LHCN-M2 (cell line): Measurements from ENCODE around the gene YES1. TPM values are rescaled to one million over a fixed set of nuclear protein-coding genes. Genes with fewer than 3 reads are reported as not detected.
A peak's percentile ranks its signal among the peaks of the same experiment; 100 is the strongest.
"Not testable (repeated sequence)": the region's sequence is repeated elsewhere in the genome, so short reads cannot be mapped to it uniquely, and the experiment has no call there.

Experiments
- DNase-seq: peaks from one replicate; pipeline ENCODE4 v3.0.0-alpha.2; 2012; ENCODE audit warnings: low read depth
- total RNA-seq: library from RNA; depleted of rRNA; stranded (reverse); fragments of >200 nt; gene quantifications from 2 replicates; pipeline ENCODE4 v1.2.3, GENCODE V29; 2014

YES1 gene
- total RNA-seq, 1 experiment from 2014 or later: 124 TPM

DNA sequence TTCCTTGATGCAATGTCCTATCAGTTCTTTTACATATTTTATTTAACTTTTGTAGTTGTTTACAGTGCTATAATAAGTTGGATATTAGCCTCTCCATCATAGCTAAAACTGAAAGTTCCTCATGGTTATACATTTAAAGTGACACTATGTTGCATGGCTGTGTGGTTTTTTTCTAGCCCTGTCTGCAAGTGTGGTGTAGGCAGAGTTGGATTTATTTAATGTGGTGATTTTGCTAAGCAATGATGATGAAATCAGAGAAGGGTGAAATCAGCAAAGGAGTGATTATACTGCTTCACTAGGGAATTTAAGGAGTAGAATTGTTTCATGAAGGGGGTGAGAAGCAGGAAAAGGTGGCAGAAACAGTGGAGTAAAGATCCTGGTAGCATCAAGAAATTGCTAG is 81.3 kb downstream of the YES1 start:
- no peak for DNase-seq

DNA sequence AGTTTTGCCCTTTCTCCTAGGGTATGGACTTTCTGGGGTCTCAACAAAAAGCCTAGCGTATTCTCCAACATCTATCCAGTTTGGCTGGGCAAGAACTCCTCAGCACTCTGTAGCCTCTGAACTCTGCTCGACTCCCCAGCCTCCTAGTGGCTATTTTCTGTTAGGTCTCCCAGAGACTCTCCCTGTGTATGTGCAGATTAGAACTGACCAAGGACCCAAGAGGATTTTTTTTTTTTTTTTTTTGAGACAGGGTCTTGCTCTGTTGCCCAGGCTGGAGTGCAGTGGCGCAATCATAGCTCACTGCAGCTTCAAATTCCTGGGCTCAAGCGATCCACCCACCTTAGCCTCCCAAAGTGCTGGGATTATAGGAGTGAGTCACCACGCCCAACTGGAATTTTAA is 81.9 kb downstream of the YES1 start:
- DNase-seq: not testable (repeated sequence)

DNA sequence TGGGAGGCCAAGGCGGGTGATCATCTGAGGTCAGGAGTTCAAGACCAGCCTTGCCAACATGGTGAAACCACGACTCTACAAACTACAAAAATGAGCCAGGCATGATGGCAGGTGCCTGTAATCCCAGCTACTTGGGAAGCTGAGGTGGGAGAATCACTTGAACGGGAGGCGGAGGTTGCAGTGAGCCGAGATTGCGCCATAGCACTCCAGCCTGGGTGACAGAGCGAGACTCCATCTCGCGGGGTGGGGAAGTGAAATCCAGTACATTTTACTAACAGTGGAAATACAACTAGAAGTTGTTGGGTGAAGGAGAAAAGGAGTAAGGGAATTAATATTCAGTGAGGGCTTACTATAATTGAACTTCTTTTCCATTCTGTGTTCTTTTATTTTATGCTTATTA is 86.4 kb downstream of the YES1 start:
- DNase-seq: no peak

DNA sequence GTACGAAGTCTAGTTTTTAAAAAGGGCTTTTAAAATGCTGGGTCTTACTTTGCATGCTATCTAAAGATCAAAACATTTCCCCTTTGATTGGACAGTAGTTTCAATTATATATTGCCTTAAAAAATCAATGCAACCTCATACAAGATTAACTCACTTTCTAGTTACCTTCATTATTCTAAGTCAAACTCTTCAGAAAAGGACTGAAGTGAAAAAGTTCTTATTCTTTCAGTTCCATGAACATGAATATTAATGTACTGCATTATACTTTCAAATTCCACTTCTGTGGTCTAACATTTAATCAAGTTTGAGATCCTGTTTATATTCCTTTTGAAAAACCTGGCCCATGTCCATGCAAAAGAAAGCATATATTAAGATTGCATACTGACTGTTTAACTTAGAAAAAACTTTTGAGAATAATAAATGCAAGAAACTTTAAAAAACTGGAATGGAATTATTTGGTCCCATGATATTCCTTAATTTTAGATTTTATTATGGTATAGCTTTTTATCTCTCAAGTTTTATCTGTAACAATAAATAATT is 88.4 kb downstream of the YES1 start:
- no peak for DNase-seq

DNA sequence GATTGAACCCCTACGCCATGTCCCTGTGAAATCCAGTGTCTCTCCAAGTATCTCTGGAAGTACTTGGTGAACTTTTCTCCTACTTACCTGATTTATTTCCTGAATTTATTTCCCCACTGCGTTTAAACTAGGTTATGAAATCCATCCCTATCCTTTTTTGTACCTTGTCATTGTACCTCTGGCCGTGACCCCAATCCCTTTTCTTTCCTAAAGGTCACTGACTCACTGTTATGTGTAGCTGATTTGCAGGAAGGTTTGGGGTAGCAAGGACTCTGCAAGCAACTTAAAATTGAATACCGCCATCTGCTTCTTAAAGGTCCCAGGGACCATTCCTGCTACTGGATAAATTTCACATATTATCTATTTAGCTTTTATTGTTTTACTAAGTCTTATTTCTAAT is 95.0 kb downstream of the YES1 start:
- no peak for DNase-seq

DNA sequence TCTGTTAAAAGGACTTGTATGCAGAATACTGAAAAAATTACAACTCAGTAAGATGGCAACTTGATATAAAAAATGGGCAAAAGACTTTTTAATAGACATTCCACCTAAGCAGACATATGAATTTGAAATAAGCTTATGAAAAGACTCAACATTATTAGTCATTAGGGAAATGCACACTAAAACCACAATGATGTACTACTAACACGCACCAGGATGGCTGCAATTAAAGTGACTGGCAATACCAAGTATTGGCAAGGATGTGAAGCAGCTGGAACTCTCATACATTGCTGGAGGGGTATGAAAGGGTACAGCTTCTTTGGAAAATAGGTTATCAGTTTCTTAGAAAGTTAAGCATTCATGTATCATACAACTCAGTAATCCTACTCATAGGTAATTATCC is 96.4 kb downstream of the YES1 start:
- peak; percentile 94 for DNase-seq

DNA sequence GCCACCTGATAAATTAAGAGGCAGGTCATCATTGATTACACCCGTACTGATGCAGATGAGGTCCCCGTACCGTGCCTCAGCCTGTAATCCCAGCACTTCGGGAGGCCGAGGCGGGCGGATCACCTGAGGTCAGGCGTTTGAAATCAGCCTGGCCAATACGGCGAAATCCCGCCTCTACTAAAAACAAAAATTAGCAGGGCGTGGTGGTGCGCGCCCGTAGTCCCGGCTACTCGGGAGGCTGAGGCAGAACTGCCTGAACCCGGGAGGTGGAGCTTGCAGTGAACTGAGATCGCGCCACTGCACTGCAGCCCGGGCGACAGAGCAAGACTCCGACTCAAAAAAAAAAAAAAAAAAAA is 98.9 kb downstream of the YES1 start:
- DNase-seq: no peak

DNA sequence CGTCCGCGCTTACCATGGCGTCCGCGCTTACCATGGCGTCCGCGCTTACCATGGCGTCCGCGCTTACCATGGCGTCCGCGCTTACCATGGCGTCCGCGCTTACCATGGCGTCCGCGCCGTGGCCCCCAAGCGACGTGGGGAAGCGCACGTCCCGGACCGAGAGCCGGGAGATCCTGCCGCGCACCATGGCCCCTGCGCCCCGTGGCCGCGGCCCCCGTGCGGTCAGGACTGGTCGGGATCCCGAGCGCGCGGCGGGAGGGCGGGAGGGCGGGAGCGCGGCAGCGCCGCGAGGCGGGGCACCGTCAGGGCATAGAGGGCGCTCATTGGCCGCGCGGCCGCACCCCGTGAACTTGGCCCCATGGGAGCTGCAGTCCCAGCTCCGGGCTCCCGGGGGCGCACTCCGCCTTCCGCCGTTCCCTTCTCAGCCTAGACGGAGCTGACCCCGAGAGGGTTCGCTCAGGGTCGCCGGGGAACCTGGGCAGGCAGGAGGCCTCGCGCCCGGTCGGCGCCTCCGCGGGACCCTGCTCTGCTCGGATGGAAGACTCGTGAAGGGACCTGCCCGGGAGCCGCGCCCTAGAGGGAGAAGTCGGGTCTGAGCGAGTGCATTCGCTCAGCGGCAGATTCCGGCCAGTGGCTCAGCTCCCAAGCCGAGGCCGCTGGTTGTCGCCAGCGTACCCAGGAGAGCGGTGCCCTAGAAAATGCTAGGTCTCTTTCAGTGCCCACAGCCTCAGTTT is 99.5 kb downstream of the YES1 start, which contains the start of gene ENOSF1:
Gene ENOSF1 (minus strand): TSS at position 230 of the 734 bp plus-strand sequence. CDS start 43 bp downstream, at position 187.
- DNase-seq: peak; percentile 65

DNA sequence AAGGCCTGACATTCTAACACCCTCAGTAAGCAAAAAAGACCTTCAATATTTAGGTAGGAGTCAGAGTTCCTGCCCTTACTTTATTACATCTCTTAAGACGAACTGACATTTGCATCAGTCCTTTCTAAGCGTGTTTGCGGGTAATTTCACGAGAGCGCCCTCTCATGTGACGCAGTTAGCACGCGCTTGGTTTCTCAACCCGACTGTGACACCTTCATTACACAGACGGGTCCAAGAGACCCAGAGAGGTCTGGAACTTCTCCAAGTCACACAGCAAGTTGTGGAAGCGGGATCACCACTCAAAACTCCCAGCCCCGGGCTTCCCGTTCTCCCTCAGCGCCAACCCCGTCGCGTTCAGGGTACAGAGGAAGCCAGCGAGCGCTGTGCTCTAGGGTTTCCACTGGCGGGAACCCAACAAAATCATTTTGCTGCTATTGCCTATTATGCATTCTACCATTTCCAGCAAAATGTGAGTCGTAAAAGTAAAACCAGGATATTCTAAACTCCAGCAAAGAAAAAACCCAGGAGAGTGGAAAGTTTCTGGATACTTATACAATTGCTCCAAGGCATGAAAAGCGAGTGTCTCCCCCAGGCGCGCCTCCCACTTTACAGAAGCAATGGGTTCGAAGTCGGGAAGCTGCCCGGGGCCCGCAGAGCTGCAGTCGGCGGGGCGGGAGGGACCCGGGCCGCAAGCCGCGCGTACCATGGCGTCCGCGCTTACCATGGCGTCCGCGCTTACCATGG is 100.2 kb downstream of the YES1 start:
- peak; percentile 83 for DNase-seq

DNA sequence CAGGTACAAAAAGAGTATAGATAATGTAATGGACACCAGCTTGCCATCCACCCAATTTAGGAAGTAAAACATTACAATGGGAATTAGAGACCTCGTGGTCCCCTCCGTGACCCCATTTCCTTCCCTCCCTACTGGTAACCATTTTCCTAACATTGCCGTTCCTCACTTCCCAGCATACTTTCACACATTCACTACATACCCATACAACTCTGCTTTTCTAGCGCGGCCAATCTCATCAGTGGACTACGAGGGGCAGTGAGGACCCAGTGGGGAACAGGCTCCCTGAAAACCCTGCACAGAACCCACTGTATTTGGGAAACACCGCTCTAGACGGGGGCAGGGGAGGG is 100.8 kb downstream of the YES1 start:
- DNase-seq: no peak

DNA sequence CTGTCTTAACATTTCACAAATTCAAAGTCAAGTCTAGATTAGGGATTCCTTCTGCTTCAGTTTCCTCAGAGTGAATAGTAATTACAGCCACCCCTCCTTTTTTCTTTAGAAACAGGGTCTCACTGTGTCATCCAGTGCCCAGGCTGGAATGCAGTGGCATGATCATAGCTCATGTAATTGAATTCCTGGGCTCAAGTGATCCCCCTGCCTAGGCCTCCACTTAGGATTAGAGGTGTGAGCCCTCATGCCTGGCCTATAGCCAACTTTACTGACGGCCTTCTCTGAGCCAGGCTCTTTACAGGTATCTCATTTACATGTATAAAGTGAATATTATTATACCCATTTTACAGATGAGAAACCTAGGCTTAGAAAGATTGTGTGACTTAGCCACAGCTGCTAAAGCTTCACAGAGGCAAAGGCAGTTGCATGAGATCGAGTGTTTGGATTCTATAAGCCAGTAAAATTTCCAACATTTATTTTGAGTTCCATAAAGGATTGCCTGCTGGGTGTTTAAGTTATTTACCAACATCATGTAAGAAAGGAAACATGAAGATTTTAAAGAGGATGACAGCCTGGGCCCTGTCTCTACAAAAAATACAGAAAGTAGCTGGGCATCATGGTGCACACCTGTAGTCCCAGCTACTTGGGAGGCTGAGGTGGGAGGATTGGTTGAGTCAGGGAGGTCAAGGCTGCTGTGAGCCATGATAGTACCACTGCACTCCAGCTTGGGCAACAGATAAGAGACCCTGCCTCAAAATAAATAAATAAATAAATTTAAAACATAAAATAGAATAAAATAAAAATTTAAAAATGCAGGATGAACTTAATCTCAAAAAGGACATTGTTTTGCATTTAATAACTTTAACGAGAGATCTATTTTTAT is 101.4 kb downstream of the YES1 start:
- DNase-seq: no peak

DNA sequence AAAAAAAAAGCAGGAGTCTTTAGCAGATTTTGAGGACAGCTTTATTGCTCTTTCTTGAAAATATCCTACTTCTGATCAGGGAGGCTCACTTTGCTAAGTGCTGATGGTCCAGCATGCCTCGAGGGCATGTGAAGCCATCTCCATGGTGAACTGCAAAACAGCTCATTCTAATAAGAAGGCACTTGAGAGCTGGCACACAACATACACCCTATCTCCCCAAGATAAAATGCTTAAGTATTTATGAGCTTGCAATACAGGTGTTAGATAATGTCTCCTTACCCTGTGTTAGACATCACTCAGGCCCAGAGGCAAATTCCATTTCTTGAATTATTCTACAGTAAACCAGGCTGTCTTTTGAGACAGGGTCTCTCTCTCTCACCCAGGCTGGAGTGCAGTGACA is 102.3 kb downstream of the YES1 start:
- no peak for DNase-seq

DNA sequence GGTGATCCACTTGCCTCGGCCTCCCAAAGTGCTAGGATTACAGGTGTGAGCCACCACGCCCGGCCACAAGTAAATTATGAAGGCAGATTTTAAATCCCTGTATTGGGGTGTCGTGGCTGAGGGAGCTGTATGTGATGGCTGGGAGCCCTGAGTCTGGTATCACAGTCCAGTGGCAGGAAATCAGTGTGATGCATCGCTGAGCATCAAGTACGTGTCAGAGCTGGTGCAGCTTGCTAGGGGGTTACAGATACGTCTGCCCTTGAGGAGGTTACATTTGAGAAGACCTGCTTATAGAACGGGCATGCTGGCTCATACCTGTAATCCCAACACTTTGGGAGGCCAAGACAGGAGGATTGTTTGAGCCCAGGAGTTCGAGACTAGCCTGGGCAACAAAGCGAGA is 103.9 kb downstream of the YES1 start:
- DNase-seq: no peak

DNA sequence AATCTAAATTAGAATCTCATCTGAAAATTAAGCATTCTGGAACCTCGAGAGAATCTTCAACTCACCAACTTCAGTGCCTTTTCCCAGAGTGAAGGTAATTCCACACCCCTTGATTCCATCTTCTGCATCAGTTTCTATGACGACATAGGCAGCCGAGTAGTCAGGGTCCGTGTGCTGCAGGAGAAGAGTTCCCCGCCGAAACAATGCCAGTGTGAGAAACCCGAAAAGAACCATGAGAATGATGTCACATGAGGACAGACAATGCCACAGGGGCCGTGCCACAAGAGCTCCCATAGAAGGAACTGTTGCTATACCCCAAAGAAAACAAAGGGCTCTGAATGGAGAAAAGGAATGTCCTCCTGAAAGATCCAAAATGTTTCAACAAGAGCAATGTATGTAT is 105.6 kb downstream of the YES1 start:
- no peak for DNase-seq

DNA sequence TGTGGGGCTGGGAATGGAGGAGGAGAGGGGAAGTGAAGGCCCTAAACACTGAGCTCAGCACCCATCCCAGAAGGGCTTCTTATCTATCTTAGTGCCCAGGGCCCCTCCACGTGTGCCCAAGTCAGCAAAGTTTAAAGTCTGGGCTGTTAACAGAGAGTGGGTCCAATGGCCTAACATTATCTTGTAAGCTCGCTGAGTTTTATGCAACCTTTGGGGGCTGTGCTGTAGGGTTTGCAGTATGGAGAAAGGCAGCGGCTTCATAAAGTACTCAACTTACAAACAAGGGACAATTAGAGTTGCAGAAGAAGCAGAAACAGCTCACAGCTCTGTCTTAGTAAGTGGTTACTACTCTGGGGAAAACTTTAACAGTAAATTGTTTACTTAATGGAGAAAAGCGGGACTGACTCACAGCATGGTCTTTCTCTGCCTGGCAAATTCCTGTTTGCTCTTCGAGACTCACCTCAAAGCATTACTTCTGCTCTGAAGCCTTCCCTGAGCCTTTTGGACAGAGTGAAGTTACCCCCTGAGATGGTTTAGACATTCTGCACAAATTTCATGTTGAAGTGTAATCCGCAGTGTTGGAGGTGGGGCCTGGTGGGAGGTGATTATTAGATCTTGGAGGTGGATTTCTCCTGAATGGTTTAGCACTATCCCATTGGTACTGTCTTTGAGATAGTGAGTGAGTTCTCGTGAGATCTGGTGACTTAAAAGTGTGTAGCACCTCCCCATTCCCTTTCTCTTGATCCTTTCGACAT is 108.7 kb downstream of the YES1 start:
- DNase-seq: peak; percentile 72

DNA sequence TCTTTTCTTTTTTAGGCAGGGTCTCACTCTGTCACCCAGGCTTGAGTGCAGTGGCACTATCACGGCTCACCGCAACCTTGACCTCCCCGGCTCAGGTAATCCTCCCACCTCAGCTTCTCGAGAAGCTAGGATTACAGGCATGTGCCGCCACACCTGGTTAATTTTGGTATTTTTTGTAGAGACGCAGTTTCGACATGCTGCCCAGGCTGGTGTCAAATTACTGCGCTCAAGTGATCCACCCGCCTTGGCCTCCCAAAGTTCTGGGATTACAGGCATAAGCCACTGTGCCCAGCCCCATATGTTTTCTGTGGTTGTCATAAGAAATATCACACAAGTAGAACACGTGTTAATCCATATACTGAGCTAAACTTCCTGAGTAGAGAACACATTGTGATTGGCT is 114.2 kb downstream of the YES1 start:
- DNase-seq: no peak

DNA sequence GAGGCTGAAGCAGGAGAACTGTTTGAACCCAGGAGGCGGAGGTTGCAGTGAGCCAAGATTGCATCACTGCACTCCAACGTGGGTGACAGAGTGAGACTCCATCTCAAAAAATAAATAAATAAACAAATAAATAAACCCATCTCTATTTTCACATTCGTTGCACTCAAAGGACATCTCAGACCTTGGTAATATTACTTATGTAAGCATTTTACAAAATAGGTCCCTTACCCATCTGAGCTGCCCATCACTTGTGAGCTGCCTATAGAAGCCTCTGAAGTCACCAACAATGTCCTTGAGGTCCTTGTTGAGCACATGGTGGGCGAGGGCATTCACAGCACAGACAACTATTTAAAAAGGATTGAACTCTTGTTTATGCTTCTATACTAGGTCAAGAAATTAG is 115.0 kb downstream of the YES1 start:
- DNase-seq: no peak

DNA sequence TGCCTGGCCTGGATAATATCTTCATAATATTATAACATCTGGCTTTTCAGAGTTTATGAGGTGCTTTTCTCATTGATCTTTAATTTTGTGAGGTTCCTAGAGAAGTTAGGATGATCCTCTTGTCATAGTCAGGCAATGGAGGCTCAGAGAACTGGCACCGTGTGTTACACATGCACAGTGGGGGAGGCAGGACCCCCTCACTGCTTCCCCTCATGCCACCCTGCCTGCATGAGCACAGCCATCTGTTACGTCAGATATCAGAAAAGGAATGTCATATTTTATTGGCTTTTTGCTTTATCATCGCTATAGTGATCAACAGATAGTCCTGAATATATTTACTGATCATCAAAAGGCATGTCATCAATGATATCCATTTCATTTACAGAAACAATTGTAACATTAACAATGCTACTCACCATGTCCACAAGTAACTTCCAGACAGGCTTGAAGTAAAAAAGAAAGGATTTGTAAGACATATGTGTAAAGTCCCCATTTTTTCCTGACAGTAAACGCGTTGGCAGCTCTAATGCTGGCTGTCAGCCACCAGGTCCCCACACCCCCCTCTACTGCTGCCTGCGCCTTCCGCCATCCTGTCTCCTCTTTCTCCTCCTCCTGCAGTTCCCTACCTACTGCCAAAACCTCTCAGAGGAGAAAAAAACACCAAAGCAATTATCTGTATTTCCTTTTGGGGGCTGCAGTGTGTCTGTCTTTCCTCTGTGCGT is 118.4 kb downstream of the YES1 start:
- DNase-seq: no peak

DNA sequence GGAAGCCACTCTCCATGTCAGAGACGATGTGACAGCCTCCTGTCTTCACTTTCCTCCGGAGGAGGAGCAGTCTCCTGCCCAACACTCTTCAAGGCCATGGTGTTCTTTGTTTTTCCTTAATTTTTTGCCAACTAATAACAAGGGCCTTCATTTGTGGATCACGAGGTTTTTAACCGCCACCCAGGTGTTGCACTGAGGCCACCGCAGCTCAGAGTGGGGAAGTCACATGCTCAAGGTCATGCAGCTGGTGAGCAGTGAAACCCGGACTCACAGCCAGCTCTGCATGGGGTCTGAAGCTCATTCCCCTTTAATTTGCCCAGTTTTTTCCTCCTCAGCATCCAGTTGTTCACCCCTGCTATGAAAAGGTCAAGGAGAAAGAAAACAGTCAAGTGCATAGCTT is 119.2 kb downstream of the YES1 start:
- DNase-seq: no peak

DNA sequence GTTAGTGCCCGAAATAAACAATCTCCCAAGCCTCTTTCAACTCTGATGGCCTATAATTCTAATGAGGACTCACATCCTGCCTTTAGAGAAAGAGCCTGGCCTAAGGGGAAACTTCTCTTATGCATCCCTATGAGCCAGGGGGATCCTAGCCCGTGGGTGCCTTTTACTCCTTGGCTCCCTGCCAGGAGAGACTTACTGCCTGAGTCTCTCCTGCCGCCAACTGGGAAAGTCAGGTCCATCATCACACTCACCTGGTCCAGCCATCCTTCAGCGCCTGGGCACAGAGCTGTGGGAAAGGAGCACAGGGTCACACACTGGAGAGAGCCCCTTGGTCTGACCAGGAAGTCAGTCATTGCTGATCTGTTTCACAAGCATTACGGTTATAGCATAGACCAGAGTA is 123.7 kb downstream of the YES1 start:
- DNase-seq: no peak
